GM21619 (cell line): Measurements from ENCODE around the gene GNG2.

Experiments
- ATAC-seq: cut with Tn5 transposase; IDR thresholded peaks from one replicate; pipeline ENCODE4 v1.9.1; 2021; ENCODE audit not compliant: unreplicated experiment

Gene GNG2

GRCh38 chr14:51989293-51990234 is 129.2 kb downstream of the GNG2 start, which contains the start of gene RTRAF:
TSS of gene RTRAF (plus strand) at chr14:51989546. CDS start at chr14:51989640, 94 bp downstream.
- peak; percentile 94 for ATAC-seq

DNA sequence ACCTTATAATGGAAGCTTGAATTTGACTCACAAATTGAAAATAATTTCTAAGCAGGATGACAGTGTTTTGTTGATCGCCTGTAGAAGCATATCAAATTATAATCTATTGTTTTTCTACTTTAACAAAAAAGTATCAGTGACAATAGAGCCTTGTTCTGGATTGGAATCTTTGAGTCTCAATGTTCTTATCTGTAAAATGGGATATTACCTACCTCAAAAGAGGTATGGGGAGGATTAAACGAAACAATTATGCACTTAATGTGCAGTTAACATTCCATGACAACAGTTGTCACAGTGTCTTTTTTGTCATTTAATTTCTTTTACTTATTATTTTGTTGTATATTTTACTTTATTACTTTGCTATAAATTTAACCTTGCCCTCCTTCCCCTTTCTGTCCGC is 130.1 kb downstream of the GNG2 start:
- no peak for ATAC-seq

DNA sequence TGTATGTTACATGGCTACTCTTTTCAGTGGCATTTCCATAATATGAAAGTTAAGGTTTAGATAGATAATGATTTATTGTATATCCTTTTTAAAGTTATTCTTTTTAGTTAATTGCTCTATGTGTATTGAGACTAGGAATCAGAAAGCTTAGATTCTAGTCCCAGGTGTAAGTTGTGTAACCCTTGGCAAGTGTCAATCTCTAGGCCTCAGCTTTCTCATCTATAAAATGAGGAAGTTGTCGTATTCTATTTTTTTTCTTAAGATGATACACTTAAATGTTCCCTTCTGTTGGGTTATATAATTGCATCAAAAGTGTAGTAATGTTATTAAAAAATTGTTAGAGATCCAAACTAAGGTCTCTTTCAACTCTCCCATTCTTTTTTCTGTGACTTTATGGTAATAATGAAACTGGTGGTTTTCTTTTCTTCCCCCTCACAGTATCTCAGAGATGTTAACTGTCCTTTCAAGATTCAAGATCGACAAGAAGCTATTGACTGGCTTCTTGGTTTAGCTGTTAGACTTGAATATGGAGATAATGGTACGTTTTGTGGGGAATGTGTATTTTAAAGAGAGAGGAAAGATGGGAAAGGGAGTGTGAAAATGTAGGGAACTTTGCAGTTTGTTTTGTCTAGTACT is 133.0 kb downstream of the GNG2 start:
- no peak for ATAC-seq

DNA sequence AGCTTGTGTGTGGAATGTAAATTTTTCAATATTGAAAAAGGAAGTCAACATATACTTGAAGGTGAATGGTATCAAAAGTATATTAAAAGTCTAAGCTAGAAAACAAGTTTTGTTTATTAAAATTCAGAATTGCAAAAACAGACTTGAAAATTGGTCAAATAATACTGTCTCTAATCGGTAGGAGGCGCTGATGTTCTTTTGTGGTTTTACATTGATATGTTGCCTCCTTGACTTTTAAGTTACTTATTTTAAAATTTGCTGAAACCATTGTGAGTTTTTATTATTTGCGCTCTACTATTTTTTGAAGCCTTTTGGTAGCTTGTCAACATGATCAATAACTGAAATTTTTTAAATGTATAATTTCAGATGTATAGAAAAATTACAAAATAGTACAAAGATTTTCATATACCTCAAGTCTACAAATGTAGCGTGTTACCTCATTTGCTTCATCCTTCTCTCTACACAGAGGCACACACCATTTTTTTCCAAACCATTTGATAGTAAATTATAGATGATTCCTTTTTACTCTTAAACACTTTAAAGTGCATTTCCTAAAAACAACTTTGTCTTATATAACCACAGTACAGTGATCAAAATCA is 135.8 kb downstream of the GNG2 start:
- no peak for ATAC-seq

- ATAC-seq, result no peak
Measured at GRCh38 chr14:51998348-51998747, 137.9 kb downstream of the GNG2 start.

GRCh38 chr14:51999084-51999483 is 138.7 kb downstream of the GNG2 start:
- ATAC-seq, result no peak

DNA sequence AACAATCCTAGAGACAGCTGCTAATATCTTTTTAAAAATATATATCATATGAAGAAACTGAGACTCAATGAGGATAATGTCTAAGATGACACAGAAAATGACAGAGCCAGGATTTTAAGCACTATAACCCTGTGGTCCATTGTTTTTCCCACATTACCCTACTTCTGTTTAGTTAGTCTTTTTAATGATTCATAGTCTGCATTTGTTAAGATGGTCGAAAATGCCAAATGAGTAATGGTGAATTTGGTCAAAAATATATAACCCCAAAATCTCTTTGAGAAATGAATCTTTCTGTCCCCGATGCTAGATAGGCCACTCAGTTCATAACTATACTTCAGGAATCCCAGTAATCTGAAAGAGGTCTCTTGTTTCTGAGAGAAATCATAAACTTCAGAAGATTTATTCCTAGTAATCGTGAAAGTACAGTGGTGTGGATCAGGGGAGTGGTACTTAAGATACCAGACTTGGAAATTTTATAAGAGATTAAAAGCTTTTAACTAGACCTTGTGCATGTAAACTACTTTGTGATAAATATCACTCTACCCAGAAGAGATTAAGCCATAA is 139.7 kb downstream of the GNG2 start:
- no peak for ATAC-seq

DNA sequence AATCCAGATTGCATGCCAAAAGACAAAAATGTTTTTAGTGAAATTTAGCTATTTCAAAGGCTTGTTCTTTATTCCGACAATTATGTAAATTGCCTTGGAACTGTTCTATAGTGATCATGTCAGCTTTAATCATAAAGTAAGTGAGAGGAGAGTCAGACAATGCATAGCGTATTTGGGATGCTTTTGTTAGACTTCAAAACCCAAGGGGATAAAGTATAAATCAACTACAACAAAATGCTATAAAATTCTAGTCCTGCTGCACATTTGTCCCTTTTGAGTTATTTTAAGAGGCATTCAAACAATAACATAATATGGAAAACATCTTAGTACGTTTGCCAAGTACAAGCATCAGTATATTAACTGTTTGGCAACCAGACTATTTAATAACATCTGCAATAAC is 140.3 kb downstream of the GNG2 start:
- ATAC-seq, result no peak

DNA sequence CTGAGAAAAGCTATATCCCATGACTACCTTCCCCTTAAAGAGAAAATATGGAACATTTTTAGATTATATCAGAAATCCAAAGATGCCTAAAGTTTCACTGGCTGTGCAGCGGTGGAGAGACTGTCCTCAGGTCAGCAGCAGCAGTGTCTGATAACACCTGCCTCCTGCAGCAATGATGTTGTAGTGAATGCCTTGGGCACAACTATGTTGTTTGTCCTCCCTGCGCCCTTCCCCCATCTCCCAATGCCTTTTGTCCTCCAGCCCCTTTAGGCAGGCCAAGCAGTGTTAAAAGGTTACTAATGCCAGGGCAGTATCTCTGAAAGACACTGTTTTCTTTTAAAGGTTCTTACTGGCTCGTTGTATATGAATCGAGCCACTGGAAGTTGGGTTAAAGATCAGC is 142.1 kb downstream of the GNG2 start:
- no peak for ATAC-seq

DNA sequence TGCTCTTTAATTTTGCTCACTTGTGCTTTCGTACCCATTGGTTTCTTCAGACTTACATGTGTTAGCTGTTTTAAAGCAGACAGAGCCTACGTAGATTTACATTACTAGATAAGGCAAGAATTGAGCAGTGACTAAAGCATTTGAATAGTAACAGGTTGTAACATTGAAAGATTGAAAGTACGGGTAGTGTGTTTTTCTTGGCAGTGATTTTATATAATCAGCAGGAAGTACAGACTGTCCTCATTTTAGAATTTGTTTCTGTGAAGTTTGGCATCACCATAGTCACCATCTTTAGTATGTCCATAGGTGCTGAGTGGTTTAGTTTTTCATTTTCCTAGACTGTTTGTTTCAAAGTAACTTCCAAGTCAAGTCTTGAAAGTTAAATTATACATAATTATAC is 142.9 kb downstream of the GNG2 start:
- no peak for ATAC-seq

DNA sequence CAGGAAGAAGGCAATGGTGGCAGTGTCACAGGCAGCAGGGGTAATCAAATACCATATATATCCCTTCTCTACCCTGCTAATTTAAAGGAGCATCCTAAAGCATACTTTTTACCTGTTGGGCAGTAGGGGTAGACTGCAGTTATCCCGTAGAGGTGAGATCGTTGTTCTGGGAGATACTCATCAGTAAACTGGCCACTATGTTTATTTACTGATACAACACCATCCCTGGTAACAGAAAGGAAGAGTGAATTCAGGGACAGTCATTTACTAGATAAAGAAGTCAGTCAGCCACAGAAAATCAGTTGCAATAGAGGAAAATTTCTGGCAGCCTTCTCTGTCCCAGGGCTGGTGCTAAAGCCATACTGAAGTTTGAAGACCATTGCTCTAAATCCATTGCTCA is 145.2 kb downstream of the GNG2 start:
- ATAC-seq, result no peak

DNA sequence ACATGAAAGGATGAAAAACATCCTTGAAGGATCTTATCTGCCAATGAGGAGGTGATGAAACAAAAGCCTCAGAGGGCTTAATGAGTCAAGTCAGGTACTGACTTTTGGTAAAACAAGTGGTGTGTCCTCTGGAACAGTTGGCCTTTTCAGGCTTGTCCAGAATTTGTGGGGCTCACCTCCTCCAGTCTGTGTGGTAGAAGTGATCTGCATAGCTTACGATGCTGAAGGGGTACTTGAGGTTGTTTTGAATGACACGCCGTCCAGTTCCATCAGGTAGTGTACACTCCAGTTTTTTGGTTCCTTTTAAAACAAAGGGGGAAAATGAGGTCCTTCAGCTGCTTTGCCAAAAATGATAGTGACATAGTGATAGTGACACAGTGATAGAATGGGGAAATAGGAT is 145.9 kb downstream of the GNG2 start:
- ATAC-seq, result no peak

DNA sequence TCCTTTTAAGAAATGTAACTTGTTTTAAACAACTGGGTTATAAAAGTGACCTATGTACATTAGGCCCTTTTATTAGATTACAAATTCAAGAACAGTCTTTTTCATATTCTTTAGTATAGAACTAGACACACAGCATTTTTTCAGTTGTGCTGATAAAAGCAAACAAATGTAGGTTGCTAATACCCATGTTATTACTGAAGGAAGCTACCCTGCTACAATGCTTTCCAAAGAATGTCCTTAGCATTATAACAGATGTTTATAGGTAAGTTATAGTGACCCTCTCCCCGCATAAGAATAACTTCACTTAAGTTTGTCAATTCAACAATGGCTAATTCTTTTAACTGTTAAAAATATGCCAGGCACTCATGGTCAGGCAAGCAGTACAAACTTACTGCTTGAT is 146.8 kb downstream of the GNG2 start:
- ATAC-seq, result no peak

DNA sequence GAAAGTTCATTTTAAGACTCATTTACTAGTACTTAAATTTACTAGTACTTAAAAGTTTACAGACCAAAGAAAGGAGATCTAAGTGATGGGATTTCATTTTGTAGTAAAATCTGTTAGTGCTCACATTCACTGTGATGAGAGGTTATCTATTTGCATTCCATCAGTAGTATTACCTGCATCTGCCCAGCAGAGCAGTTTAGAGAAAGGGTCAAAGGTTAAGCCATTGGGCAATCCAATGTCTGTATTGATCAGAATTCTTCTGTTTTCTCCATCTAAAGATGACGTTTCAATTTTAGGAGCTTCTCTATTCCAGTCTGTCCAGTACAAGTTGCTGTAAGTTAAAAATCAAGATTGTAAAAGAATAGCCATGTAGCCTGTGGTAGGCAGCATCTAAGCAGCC is 147.2 kb downstream of the GNG2 start:
- ATAC-seq, result no peak

DNA sequence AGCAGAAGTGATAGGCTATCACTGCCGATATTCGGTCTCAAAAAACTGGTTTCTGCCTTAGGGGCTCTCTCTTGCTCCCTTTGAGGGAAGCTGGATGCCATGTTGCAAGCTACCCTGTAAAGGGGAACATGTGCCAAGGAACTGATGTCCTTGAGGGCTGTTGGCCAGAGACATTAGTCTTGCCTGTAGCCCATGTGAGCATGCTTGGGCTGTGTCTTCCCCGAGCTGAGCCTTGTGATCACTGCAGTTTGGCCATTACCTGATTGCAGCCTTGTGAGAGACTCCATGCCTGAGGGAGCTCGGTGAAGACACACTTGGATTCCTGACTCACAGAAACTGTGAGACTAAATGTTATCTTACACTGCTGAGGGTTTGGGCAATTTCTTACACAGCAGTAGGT is 147.7 kb downstream of the GNG2 start:
- ATAC-seq, result no peak

DNA sequence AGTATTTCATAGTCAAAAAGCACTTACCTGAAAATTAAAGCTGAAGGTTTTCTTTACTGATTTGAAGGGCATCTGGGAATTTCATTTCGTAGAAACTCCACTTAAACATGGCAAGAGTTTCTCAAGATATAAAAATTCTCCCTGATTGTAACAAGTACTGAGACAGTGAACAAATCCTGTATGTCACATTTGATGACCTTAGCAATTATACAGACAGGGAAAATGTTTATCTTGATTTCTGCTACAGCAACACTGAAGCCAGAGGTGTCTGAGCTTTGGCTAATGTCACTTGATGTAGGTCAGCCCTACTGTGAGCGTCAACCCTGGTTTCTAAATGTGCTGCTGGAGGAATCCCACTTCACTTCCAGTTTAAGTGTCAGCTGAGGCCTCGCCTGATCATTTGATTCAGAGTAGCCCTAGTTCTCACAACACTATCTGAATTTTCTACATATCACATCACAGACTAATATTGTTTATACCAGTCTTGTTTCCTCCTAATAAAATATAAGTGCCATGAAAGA is 149.8 kb downstream of the GNG2 start:
- no peak for ATAC-seq

DNA sequence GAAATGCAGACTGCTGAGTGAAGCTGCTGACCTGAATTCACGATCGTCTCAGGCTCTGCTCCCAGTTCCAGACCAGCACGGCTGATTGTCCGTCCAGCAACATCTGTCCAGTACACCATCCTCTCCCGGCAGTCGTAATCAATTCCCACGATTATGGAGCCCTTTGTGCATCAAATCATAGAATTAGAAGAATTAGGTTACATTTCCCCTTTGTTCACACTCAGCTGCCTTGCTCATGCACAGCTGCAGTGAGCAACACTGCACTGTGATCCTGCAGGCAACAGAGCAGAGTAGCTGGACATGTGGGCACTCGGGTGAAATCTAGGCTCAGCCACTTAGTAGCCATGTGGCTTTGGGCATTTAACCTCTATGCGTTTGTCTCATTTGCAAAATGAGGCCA is 151.1 kb downstream of the GNG2 start:
- no peak for ATAC-seq

- ATAC-seq, result no peak
Measured at GRCh38 chr14:52012635-52013034, 152.2 kb downstream of the GNG2 start.

DNA sequence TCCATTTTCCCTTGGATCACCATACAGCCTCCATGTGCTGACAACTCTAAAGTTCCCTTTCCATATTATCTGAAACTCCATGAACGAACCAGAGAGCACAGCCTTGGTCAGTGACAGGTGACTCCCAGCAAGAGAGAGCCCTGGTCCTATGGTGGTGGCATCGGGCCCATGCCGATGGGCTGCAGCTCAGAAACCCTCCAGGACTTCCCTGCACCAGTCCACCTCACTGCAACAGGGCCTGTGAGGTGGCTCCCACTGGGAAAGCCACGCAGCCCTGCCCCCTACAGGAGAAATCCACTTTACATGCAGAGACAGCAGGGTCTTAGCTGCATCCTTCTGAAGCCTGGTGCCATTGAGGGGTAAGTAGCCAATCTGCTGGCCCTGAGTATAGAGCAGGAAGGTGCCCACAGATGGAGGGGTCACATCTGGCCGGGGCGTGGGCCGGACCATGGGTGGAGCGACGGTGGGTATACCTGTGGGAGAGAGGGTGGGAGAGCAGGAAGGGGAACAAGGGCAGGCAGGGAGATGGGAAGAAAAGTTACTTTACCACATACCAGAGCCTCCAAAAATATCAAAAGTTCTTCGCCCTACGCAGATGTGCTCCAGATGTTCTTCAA is 153.7 kb downstream of the GNG2 start:
- no peak for ATAC-seq

DNA sequence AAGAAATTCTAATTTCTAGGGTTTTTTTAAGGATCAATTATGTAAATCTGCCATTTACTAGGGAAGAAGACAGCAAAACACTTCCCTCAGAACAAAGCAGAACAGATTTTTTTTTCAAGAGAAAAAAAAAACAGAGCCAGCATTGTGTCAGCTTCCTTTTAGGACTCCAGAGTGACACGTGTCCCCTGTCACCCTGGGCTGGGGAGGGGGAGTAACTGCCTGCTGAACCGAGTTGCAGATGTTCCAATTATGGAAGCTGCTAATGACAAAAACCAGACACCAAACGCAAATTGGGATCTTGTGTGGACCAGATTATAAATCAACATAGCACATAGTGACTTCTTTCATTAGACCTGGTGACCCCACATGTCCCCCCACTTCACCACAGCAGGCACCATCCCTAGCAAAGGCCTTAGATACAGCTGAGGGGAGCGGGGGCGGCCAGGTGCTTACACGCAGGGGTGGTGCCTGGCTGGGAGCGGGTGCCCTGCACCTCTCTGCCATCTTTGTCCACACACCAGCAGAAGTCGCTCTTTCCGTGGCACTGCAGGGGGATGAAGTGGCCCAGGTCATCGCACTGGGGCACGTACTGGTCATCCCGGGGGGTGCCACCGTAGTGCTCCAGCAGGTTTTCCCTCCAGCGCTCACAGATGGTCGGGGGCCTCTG is 154.3 kb downstream of the GNG2 start:
- no peak for ATAC-seq
